ENCODE data around the gene PPP1R9A.
"Not testable (repeated sequence)": the region's sequence is repeated elsewhere in the genome, so short reads cannot be mapped to it uniquely, and the experiment has no call there.

PPP1R9A gene

GRCh38 chr7:94980418-94981142, 73.2 kb downstream of the PPP1R9A start:
- DNase-seq: no peak

DNA sequence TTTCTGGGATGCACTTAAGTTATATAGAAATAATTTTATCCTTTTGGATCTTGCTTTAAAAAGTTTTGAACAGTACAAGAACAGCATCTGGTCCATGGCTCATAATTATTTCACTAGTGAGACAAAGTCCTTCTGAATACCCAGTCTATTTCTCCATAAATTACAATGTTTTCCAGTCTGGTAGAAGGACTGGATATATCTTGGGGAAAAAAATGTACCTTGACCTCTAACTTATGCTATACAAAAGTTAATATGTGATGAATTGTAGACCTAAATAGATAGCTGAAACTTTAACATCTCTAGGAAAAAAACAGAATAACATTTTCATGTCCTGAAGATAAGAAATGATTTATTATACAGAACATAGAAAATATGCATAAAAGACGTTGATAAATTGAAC, 88.5 kb downstream of the PPP1R9A start:
- no peak for DNase-seq

DNA sequence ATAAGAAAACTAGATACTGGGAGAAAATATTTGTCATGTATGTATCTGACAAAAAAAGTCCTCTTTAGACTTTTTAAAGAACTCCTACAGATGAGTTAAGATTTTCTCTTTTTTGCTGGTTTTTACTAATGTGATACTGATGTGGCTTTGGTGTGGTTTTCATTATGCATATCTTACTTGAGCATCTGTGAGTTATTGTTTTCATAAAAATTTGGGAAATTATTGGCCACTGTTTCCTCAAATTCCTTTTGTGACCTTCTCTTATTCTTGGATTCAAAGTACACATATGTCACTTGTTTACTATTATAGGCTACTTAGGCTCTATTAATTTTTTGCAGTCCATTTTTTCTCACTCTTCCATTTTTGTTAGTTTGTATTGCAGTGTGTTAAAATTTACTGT, 89.0 kb downstream of the PPP1R9A start:
- no peak for DNase-seq

GRCh38 chr7:94997547-94997946, 90.2 kb downstream of the PPP1R9A start:
- DNase-seq: no peak

DNA sequence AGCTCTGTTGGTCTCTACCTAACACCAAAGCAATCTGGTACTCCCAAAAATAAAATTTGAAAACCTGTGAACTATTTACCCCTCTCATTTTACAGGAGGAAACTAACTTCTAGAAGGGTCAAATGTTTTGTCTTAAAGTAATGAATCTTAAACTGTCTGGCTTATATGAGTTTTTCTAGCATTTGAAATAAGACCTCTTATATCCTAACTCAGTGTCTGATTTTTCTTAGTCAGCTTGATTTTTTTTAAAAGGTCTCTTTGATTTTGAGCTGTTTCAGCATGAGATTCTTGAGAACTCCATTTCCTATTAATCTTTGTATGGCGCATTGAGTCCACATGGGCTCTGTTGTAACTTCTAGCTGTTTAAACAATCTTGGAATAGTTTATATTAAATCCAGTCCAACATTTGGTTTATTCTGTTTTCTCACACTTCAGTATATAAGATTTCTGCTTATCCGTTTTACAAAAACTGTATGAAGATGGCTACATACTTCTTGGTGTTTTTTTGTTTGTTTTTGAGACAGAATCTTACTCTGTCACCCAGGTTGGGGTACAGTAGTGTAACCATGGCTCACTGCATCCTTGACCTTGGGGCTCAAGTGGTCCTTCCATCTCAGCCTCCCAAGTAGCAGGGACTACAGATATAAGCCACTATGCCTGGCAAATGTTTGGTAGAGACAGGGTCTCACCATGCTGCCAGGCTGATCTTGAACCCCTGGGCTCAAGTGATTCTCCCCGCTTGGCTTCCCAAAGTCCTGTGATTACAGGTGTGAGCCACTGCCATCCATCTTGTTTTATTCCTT, 91.1 kb downstream of the PPP1R9A start:
- DNase-seq: no peak

DNA sequence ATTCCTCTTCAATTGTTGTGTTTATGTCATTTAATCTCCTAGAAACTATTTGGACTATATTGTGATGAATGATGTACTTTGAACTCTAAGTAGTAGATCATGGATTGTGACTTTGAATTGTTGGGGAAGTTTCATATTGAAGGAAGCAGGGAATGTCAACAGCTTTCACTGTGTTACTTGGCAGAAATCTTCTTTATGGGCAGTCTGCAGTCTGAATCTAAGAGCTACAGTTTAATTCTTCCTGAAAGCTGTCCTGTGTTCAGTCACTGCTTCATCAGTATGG, 91.6 kb downstream of the PPP1R9A start:
- DNase-seq: no peak

- DNase-seq: not testable (repeated sequence)
Measured at GRCh38 chr7:94999601-95000000, 92.2 kb downstream of the PPP1R9A start.

DNA sequence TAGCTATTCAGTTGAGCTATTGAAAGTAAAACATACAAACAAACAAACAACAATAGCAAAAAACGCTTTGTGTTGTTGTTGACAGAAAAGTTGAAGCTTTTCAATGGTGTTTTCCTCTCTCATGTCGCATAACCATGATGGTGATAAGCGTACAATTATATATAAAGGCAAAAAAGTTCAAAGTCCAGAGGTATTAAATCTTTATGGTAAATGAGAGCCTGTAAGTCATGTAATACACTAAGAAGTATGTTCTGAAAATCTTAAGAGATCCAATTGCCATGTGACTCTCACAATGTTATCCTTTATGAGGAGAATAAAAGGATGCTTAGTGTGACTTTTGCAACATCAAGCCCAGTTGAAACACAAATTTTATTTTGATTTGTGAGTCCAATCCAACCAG, 93.9 kb downstream of the PPP1R9A start:
- no peak for DNase-seq

- DNase-seq: no peak
Measured at GRCh38 chr7:95001815-95002561, 94.6 kb downstream of the PPP1R9A start.

GRCh38 chr7:95002775-95003174, 95.4 kb downstream of the PPP1R9A start:
- DNase-seq: no peak

DNA sequence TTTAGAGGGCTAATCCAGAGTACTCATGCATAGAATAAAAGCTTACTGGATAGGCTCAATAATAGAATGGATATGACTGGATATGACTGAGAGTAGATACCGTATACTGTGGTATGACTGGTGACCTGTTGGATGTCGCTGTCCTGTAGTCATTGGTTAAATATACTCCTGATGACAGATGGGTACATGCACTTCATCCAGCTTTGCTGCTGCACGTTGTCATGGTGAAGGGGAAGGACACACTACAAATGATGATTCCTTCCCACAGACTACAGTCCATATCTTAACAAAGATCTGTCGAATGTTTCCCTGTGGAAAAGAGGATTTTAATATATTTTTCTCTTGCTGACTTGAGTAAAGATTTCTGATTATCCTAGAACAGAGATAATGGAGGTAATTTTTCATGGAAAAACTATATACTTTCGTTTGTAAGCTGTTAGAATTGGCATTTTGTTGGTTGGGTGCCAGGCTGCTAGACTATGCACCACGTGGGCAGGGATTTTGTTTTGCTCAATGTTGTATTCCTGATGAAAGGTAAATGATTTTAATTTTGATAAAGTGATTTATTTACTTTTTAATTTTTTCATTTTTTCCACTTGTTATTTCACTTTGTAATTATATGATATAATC, 97.3 kb downstream of the PPP1R9A start:
- no peak for DNase-seq

DNA sequence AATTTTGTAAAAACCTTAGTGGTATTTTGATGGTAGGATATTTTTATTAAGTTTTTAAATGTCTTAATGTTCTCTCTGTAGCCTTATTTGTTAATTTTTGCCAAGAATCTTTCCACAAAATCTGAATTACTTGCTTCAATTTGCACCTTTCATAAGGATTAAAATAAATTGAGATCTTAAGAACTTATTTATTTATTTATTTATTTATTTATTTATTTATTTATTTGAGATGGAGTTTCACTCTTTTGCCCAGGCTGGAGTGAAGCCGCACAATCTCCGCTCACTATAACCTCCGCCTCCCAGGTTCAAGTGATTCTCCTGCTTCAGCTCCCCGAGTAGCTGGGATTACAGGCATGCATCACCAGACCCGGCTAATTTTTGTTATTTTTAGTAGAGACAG, 98.6 kb downstream of the PPP1R9A start:
- DNase-seq: no peak

- DNase-seq: not testable (repeated sequence)
Measured at GRCh38 chr7:95008773-95009172, 101.4 kb downstream of the PPP1R9A start.

- no peak for DNase-seq
Measured at GRCh38 chr7:95011146-95011928, 103.9 kb downstream of the PPP1R9A start.

DNA sequence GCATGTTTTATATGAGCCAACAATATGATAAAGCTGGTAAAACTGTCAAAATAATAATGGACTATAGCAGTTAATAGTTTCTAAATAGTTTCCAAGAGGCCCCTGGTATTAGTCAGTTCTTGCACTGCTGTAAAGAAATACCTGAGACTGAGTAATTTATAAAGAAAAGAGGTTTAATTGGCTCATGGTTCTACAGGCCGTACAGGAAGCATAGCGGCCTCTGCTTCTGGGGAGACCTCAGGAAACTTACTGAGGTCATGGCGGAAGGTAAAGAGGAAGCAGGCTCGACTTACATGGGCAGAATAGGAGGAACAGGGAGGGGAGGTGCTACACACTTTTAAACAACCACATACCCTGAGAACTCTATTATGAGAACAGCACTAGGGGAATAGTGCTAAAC, 104.6 kb downstream of the PPP1R9A start:
- DNase-seq: no peak

DNA sequence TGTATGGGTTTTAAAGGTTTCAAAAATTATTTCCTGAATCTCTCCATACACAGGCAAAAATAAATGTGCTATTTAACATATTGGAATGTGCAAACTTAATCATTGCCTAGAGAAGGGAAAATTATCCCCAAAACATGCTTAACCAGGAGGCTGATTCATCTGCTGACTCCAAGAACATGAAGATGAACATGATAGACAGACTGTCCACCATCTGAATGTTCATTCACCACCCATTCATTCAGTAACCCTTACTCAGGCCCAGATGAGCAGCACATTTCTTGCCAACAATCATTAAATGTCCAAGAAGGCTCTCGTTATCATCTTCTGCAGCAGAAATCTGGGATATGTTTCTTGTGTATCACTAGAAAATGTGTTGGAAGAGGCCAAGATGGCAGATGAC, 110.6 kb downstream of the PPP1R9A start:
- DNase-seq: no peak

- DNase-seq: no peak
Measured at GRCh38 chr7:95026018-95026417, 118.6 kb downstream of the PPP1R9A start.

- DNase-seq: no peak
Measured at GRCh38 chr7:95026421-95027072, 119.2 kb downstream of the PPP1R9A start.

DNA sequence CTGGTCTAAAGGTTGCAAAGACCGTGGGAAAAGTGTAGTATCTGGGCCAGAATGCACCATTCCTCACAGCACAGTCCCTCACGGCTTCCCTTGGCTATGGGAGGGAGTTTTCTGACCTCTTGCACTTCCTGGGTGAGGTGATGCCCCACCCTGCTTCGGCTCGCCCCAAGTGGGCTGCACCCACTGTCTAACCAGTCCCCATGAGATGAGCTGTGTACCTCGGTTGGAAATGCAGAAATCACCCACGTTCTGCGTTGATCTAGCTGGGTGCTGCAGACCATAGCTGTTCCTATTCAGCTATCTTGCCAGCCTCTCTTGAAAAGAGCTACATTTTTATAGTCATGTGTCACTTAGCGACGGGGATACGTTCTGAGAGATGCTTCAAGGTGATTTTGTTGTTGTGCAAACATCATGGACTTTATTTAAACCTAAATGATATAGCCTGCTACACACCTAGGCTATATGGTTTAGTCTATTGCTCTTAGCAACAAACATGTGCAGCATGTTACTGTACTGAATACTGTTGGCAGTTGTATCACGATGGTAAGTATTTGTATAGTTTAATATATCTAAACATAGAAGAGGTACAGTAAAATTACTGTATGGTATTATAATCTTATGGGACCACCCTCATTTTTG, 120.0 kb downstream of the PPP1R9A start:
- no peak for DNase-seq

DNA sequence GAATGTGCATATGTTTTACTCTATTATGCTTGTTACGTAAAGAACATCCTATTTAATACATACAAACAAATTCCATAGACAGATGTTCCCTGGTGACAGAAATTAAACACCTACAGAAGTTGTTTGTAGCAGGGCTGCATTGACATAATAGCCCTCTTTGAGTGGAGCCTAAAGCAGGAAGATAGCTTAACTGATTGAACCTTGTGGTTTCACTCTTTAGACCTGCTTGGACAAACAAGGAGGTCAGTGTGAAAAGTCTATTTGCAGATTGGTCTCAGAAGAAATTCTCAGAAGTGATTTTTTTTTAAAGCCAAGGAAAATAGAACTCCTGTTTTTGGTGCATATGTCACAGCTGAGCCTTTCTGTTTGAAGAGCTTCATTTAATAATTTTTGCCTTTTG, 121.3 kb downstream of the PPP1R9A start:
- DNase-seq: no peak

DNA sequence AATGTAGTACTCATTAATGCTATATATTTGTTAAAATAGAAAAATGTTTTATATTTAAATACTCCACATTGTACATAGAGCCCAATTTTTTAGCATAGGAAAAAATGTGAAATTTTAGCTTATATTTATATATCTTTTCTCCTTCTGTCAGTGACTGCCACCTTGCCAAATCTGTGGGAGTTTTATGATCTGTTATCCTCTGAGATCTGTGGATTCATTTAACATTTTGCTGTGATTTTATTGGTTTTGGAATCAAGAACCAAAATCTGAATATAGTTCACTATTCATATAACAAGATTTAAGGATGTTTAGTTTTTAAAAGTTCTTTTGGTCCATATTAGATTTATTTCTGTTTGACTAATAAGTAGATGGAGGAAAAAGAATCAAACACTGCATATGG, 127.9 kb downstream of the PPP1R9A start:
- no peak for DNase-seq

DNA sequence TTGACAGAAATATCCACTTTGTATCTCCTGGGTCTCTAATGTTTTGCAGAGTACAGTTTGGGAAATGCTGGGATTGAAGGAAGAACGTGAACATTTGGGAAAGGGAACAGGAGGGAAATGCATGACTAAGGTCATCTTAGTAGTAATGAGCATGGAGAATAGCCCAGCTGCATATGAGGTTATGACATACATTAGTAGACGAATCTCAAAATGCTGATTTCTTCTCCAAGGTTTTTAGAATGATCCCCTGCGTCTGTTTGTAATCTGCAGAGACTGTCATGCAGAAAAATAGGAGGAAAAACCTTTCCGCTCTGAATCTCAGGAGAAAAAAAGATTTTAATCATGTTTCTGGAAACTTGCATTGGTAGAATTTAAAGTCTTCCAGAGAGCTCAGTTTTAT, 133.6 kb downstream of the PPP1R9A start:
- no peak for DNase-seq
